HUDEP-2 (cell line): Measurements from ENCODE around the gene ZNF440.
A peak's percentile ranks its signal among the peaks of the same experiment; 100 is the strongest.
"Not testable (repeated sequence)": the region's sequence is repeated elsewhere in the genome, so short reads cannot be mapped to it uniquely, and the experiment has no call there.

ENCODE experiments used
- DNase-seq, 76 experiments: peaks; one replicate each; lab custom pipeline; 2025; ENCODE audit not compliant: unreplicated experiment in 76 of 76; lab: John Stamatoyannopoulos, UW

ZNF440 gene

GRCh38 chr19:11814029-11814699 lies at the start of gene ZNF440:
ZNF440 (plus strand) TSS chr19:11814273; CDS start chr19:11814448, 175 bp downstream.
- peak in 69 of 76 experiments; percentile 1 to 94 (median 77) for DNase-seq

- peak in 72 of 76 experiments; percentile 11 to 98 (median 89) for DNase-seq
These were observed 47.2 kb upstream of the ZNF440 start, which contains the start of gene ZNF441 for GRCh38 chr19:11766597-11767591. ZNF441 (plus strand) TSS chr19:11767000; CDS start chr19:11767194, 194 bp downstream.

- DNase-seq: peak in 9 of 76 experiments; percentile 5 to 48 (median 16)
These were observed 46.4 kb upstream of the ZNF440 start for GRCh38 chr19:11767633-11768133.

GRCh38 chr19:11769995-11770394 lies 44.1 kb upstream of the ZNF440 start:
- DNase-seq: peak in 1 of 76 experiments; percentile 2

DNA sequence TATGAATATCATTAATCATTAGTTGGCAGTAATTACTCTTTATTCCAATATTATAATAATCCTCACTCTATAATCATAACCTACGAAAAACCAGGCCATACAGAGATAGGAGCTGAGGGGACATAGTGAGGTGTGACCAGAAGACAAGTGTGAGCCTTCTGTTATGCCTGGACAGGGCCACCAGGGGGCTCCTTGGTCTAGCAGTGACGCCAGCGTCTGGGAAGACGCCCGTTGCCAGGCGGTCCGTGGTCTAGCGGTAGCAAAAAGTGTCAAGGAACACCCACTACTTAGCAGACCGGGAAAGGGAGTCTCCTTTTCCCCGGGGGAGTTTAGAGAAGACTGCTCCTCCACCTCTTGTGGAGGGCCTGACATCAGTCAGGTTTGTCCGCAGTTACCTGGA lies 42.6 kb upstream of the ZNF440 start:
- not testable (repeated sequence) for DNase-seq

- DNase-seq: not testable (repeated sequence)
These were observed 37.4 kb upstream of the ZNF440 start for GRCh38 chr19:11776669-11777068.

- no peak for DNase-seq
These were observed 33.5 kb upstream of the ZNF440 start for GRCh38 chr19:11780431-11781020.

- DNase-seq: no peak
These were observed 32.6 kb upstream of the ZNF440 start for GRCh38 chr19:11781295-11782057.

DNA sequence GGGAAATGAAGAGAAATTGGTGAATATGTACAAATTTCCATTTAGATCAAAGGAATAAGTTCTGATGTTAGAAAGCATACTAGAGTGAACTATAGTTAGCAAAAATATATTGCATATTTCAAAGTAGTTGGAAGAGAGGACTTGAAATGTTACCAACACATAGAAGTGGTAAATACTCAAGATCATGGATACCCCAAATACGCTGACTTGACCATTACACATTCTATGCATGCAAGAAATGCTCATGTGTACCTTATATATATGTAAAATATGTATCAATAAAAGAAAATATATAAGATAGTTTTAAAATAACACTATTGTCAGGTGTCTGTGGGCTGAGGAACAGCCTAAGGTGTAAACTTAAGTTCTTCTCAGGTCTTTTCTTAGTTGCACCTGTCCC lies 30.3 kb upstream of the ZNF440 start:
- DNase-seq: no peak

DNA sequence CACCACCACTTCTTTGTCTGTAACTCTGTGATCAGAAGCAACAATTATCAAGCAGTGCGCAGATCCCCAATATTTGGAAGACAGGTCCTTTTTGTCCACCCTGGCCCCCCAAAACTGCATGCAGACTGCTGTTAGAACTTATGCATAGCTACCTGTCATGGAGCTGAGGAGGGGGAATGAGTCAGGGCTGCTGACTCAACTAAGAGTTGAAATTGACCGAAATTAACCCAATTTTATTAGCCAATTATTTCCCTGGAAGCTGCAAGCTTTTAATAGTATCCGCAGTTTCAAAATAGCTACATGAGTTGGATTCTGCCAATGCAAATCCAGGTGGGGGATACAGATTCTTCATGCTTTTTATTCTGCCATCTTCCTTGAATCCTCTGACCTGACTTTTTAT lies 29.7 kb upstream of the ZNF440 start:
- no peak for DNase-seq

DNA sequence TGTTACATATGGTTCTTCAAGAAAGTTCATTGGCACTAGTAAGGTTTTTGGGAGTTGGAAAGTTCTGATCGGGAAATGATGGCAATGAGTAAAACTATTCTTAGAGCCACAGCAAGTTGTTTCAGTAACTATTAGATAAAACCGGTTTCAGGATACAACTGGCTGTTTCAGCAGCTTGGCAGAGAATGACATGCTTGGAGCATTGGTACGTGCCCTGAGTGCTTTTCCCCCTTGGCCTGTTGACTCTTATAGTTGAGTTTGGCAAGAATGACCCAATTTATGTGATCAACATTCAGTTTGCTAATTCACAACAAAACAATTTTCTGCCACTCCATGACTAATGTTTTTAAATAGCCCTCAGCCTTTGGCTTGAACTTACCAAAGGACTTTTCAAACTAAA lies 26.5 kb upstream of the ZNF440 start:
- no peak for DNase-seq

- no peak for DNase-seq
These were observed 21.1 kb upstream of the ZNF440 start for GRCh38 chr19:11792942-11793341.

DNA sequence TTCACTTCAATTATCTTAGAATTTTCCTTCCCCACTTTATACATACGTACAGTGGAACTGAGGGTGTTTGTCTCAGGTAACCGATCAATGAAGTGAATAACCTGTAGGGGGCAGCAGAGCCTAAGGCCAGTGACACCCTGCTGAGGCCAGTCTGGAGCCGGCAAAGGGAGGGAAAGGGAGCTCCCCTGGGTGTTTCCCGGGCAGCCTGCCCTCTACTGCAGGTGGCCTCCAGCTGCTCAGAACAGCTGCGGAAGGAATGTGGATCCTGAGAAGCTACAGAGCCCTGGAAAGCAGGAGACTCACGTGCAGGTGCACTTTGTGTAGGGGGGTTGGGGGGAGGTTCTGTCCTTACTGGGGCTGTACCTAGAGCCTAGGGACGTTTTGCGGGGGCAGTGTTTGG lies 16.6 kb upstream of the ZNF440 start:
- DNase-seq: peak in 54 of 76 experiments; percentile 4 to 67 (median 38)

- DNase-seq: peak in 5 of 76 experiments; percentile 4 to 40 (median 37)
These were observed 15.4 kb upstream of the ZNF440 start, which contains the start of gene ZNF491 for GRCh38 chr19:11798391-11799330. ZNF491 (plus strand) TSS chr19:11798523; CDS start chr19:11805954, 7,431 bp downstream.

DNA sequence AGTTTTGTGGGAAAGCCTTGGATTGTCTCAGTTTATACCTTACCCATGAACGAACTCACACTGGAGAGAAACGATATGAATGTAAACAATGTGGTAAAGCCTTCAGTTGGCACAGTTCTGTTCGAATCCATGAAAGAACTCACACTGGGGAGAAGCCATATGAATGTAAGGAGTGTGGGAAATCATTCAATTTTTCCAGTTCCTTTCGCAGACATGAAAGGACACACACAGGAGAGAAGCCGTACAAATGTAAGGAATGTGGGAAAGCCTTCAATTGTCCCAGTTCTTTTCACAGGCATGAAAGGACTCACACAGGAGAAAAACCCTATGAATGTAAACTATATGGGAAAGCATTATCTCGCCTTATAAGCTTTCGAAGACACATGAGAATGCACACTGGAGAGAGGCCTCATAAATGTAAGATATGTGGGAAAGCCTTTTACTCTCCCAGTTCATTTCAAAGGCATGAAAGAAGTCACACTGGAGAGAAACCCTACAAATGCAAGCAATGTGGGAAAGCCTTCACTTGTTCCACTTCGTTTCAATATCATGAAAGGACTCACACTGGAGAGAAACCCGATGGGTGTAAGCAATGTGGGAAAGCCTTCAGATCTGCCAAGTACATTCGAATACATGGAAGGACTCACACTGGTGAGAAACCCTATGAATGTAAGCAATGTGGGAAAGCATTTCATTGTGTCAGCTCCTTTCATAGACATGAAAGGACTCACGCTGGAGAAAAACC lies 7.5 kb upstream of the ZNF440 start:
- no peak for DNase-seq

DNA sequence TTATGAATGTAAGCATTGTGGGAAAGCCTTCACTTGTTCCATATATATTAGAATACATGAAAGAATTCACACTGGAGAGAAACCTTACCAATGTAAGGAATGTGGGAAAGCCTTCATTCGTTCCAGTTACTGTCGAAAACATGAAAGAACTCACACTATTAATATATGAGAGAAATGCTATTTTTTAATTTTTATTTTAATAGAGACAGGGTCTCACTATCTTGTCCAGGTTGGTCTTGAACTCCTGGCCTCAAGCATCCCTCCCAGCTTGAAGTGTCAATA lies 7.0 kb upstream of the ZNF440 start:
- DNase-seq: no peak

- peak in 4 of 76 experiments; percentile 11 to 81 (median 26) for DNase-seq
These were observed 407 bp upstream of the ZNF440 start for GRCh38 chr19:11813703-11814028.

DNA sequence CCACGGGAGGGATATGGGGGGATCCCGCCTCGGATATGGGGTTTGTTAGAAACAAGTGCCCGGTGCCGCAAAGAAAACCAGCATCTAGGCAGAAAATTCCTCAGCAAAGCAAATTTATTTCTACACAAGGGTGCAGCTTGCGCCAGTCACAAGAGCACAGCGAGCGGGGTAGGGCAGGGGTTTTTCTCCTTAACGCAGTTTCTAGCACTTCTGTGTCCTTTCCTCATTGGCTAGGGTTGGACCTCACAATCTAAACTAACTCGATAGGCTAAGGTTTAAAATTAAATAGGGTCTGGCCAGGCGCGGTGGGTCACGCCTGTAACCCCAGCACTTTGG lies 595 bp downstream of the ZNF440 start:
- DNase-seq: no peak
